Measurements from ENCODE around the gene IFRD2. TPM values are rescaled to one million over a fixed set of nuclear protein-coding genes. Genes with fewer than 3 reads are reported as not detected.

Gene IFRD2
- total and polyA plus RNA-seq, 9 of the 15 experiments (the other 6 are each of a cell fraction or from before 2014, with no cell fraction given), result 30.5 to 115 (median 52.8) TPM

GRCh38 chr3:50304601-50305000, 12.4 kb upstream of the IFRD2 start:
- no TSS peak for BruUV-seq (replicated peaks)
- no peak for ATAC-seq
- Histone ChIP-seq H3K36me3 (ENCODE audit: control insufficient read depth, insufficient read depth, low read length) (peaks cover 8% of the 10 kb centered on the region; the same call in 2 of the 3 replicates), H3K9me1 (ENCODE audit: control insufficient read depth, insufficient read depth, low read length) (no peaks in the 10 kb centered on the region), H2AFZ (ENCODE audit: low read depth, low read length) (no peak overlapping the region), H3K4me1 (replicated peaks in 1 of 2; ENCODE audit: control insufficient read depth in 2 of 2, insufficient read depth in 2 of 2, low read length in 2 of 2) (peaks cover 20 to 37% of the 10 kb centered on the region in 2 experiments; a peak in 4 of 5 replicates), H4K20me1 (replicated peaks; ENCODE audit: control insufficient read depth, insufficient read depth, low read length) (no peaks in the 10 kb centered on the region), H3K27ac (ENCODE audit: extremely low read depth, low read depth, low read length) (peak overlapping the region; percentile 24; the same call in 1 of the 3 replicates), H3K4me3 (no peak overlapping the region), H3K27me3 (ENCODE audit: control insufficient read depth in 2 of 2, insufficient read depth in 2 of 2, low read length in 2 of 2) (no peaks in the 10 kb centered on the region), H3K79me2 (ENCODE audit: control insufficient read depth, insufficient read depth, low read length) (peaks cover 30% of the 10 kb centered on the region), H3K4me2 (ENCODE audit: insufficient read depth, low read length) (no peak overlapping the region), H3K9ac (ENCODE audit: insufficient read depth in 1 of 2, low read depth in 2 of 2, low read length in 2 of 2) (peak overlapping the region in 1 of 2 experiments; percentile 71; a peak in 2 of 4 replicates), H3K9me3 (replicated peaks; ENCODE audit: control insufficient read depth, insufficient read depth, low read depth, low read length) (no peaks in the 10 kb centered on the region)
- ChIA-PET CTCF (ENCODE audit: low intra/inter-chr PET ratio) (no interaction called here), POLR2A (no interaction called here)
- no peak for FAIRE-seq
- no peak for DNase-seq (ENCODE audit: extremely low read depth in 1 of 4, low spot score in 3 of 4)
- intact Hi-C loops (cut with micrococcal nuclease), result no loop called here
- in situ Hi-C loops (cut with MboI), result no loop called here
- TF ChIP-seq NR2F6 (CRISPR knock-in tag; IDR thresholded peaks at IDR 0.05), result no peak
- TF ChIP-seq CSDE1 (IDR thresholded peaks at IDR 0.05), result no peak
- no peak for TF ChIP-seq GTF2B (IDR thresholded peaks at IDR 0.05; ENCODE audit: extremely low read depth, insufficient read length)
- no peak for TF ChIP-seq ZZZ3 (IDR thresholded peaks at IDR 0.05)
- TF ChIP-seq ZNF239 (CRISPR knock-in tag; IDR thresholded peaks at IDR 0.05), result no peak
- no peak for TF ChIP-seq ZBTB7A (IDR thresholded peaks at IDR 0.05; ENCODE audit: borderline replicate concordance, control insufficient read depth, low read depth, low read length)
- TF ChIP-seq, protein P1, sequence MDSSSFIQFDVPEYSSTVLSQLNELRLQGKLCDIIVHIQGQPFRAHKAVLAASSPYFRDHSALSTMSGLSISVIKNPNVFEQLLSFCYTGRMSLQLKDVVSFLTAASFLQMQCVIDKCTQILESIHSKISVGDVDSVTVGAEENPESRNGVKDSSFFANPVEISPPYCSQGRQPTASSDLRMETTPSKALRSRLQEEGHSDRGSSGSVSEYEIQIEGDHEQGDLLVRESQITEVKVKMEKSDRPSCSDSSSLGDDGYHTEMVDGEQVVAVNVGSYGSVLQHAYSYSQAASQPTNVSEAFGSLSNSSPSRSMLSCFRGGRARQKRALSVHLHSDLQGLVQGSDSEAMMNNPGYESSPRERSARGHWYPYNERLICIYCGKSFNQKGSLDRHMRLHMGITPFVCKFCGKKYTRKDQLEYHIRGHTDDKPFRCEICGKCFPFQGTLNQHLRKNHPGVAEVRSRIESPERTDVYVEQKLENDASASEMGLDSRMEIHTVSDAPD (CRISPR knock-in tag; IDR thresholded peaks at IDR 0.05), result no peak
- no peak for TF ChIP-seq NELFE (IDR thresholded peaks at IDR 0.05; ENCODE audit: insufficient read depth, insufficient read length)
- TF ChIP-seq, protein P2, sequence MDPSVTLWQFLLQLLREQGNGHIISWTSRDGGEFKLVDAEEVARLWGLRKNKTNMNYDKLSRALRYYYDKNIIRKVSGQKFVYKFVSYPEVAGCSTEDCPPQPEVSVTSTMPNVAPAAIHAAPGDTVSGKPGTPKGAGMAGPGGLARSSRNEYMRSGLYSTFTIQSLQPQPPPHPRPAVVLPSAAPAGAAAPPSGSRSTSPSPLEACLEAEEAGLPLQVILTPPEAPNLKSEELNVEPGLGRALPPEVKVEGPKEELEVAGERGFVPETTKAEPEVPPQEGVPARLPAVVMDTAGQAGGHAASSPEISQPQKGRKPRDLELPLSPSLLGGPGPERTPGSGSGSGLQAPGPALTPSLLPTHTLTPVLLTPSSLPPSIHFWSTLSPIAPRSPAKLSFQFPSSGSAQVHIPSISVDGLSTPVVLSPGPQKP (CRISPR knock-in tag; IDR thresholded peaks at IDR 0.05), result no peak
- TF ChIP-seq GABPB2 (CRISPR knock-in tag; conservative IDR thresholded peaks at IDR 0.05), result no peak
- TF ChIP-seq PREB (CRISPR knock-in tag; IDR thresholded peaks at IDR 0.05), result no peak
- no peak for TF ChIP-seq ZBTB8A (IDR thresholded peaks at IDR 0.05; ENCODE audit: partially characterized antibody)
- TF ChIP-seq, protein P3, sequence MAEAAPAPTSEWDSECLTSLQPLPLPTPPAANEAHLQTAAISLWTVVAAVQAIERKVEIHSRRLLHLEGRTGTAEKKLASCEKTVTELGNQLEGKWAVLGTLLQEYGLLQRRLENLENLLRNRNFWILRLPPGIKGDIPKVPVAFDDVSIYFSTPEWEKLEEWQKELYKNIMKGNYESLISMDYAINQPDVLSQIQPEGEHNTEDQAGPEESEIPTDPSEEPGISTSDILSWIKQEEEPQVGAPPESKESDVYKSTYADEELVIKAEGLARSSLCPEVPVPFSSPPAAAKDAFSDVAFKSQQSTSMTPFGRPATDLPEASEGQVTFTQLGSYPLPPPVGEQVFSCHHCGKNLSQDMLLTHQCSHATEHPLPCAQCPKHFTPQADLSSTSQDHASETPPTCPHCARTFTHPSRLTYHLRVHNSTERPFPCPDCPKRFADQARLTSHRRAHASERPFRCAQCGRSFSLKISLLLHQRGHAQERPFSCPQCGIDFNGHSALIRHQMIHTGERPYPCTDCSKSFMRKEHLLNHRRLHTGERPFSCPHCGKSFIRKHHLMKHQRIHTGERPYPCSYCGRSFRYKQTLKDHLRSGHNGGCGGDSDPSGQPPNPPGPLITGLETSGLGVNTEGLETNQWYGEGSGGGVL (CRISPR knock-in tag; IDR thresholded peaks at IDR 0.05), result no peak
- TF ChIP-seq, protein P4, sequence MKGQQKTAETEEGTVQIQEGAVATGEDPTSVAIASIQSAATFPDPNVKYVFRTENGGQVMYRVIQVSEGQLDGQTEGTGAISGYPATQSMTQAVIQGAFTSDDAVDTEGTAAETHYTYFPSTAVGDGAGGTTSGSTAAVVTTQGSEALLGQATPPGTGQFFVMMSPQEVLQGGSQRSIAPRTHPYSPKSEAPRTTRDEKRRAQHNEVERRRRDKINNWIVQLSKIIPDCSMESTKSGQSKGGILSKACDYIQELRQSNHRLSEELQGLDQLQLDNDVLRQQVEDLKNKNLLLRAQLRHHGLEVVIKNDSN (CRISPR knock-in tag; IDR thresholded peaks at IDR 0.05), result no peak
- no peak for TF ChIP-seq GATAD2A (IDR thresholded peaks at IDR 0.05)
